ENCODE results near the gene SYTL5.

Gene SYTL5

GRCh38 chrX:38018766-38019425 lies 12.5 kb downstream of the SYTL5 start:
- in situ Hi-C loops (cut with HindIII; ENCODE audit: low sequenced_read_pairs) = no loop called here

GRCh38 chrX:38028300-38028699 lies 21.9 kb downstream of the SYTL5 start:
- in situ Hi-C loops (cut with HindIII; ENCODE audit: low sequenced_read_pairs) = no loop called here

GRCh38 chrX:38036466-38036865 lies 30.1 kb downstream of the SYTL5 start:
- in situ Hi-C loops (cut with HindIII; ENCODE audit: low sequenced_read_pairs) = no loop called here

GRCh38 chrX:38038501-38038900 lies 32.1 kb downstream of the SYTL5 start:
- in situ Hi-C loops (cut with HindIII; ENCODE audit: low sequenced_read_pairs) = no loop called here

- in situ Hi-C loops (cut with HindIII; ENCODE audit: low sequenced_read_pairs) = no loop called here
Measured at GRCh38 chrX:38041237-38041636, 34.9 kb downstream of the SYTL5 start.

- in situ Hi-C loops (cut with HindIII; ENCODE audit: low sequenced_read_pairs) = no loop called here
Measured at GRCh38 chrX:38044701-38045100, 38.3 kb downstream of the SYTL5 start.

- in situ Hi-C loops (cut with HindIII; ENCODE audit: low sequenced_read_pairs) = no loop called here
Measured at GRCh38 chrX:38045538-38046096, 39.3 kb downstream of the SYTL5 start.

GRCh38 chrX:38048886-38049285 lies 42.5 kb downstream of the SYTL5 start:
- in situ Hi-C loops (cut with HindIII; ENCODE audit: low sequenced_read_pairs) = no loop called here

GRCh38 chrX:38050806-38051205 lies 44.5 kb downstream of the SYTL5 start:
- in situ Hi-C loops (cut with HindIII; ENCODE audit: low sequenced_read_pairs) = no loop called here

GRCh38 chrX:38052096-38052495 lies 45.7 kb downstream of the SYTL5 start:
- in situ Hi-C loops (cut with HindIII; ENCODE audit: low sequenced_read_pairs) = no loop called here

- in situ Hi-C loops (cut with HindIII; ENCODE audit: low sequenced_read_pairs) = no loop called here
Measured at GRCh38 chrX:38055170-38055847, 49.0 kb downstream of the SYTL5 start.

- in situ Hi-C loops (cut with HindIII; ENCODE audit: low sequenced_read_pairs) = no loop called here
Measured at GRCh38 chrX:38060331-38060878, 54.1 kb downstream of the SYTL5 start.

GRCh38 chrX:38061335-38061734 lies 55.0 kb downstream of the SYTL5 start:
- in situ Hi-C loops (cut with HindIII; ENCODE audit: low sequenced_read_pairs) = no loop called here

GRCh38 chrX:38066934-38067333 lies 60.6 kb downstream of the SYTL5 start:
- in situ Hi-C loops (cut with HindIII; ENCODE audit: low sequenced_read_pairs) = no loop called here

- in situ Hi-C loops (cut with HindIII; ENCODE audit: low sequenced_read_pairs) = no loop called here
Measured at GRCh38 chrX:38069273-38069672, 62.9 kb downstream of the SYTL5 start.

- in situ Hi-C loops (cut with HindIII; ENCODE audit: low sequenced_read_pairs) = no loop called here
Measured at GRCh38 chrX:38069991-38070390, 63.6 kb downstream of the SYTL5 start.

GRCh38 chrX:38079463-38079862 lies 73.1 kb downstream of the SYTL5 start:
- in situ Hi-C loops (cut with HindIII; ENCODE audit: low sequenced_read_pairs) = no loop called here

GRCh38 chrX:38080808-38081207 lies 74.5 kb downstream of the SYTL5 start:
- in situ Hi-C loops (cut with HindIII; ENCODE audit: low sequenced_read_pairs) = no loop called here

- in situ Hi-C loops (cut with HindIII; ENCODE audit: low sequenced_read_pairs) = no loop called here
Measured at GRCh38 chrX:38081909-38082308, 75.6 kb downstream of the SYTL5 start.

GRCh38 chrX:38082309-38082708 lies 76.0 kb downstream of the SYTL5 start:
- in situ Hi-C loops (cut with HindIII; ENCODE audit: low sequenced_read_pairs) = no loop called here

- in situ Hi-C loops (cut with HindIII; ENCODE audit: low sequenced_read_pairs) = no loop called here
Measured at GRCh38 chrX:38085813-38086212, 79.5 kb downstream of the SYTL5 start.
